Measurements from ENCODE around the gene PROX1.

The PROX1 gene

DNA sequence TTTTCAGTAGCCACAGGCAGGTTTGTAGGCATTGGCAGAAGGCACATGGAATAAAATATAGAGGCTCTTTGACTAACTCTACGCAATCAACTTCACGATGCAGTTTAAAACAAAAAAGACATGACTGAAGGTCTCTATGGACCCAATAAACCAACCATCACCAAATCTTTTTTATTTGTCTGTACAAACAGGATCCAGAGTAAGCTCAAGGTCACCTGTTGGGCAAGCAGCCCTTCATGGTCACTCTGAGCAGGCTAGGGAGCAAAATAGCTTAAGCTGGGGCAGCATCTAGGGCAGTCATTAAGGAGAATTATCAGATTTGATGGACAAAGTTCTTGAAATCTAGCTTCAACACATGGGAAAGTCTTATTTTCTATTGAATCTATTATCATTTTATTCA, 26.8 kb upstream of the PROX1 start:
- H3K9ac ChIP-seq (ENCODE audit: low read depth, low read length), result no peak overlapping the region
- no peaks in the 10 kb centered on the region for H3K79me2 ChIP-seq (ENCODE audit: insufficient read depth, low read length)
- H3K4me2 ChIP-seq (ENCODE audit: insufficient read depth, low read length), result no peak overlapping the region
- TF ChIP-seq, protein P1, sequence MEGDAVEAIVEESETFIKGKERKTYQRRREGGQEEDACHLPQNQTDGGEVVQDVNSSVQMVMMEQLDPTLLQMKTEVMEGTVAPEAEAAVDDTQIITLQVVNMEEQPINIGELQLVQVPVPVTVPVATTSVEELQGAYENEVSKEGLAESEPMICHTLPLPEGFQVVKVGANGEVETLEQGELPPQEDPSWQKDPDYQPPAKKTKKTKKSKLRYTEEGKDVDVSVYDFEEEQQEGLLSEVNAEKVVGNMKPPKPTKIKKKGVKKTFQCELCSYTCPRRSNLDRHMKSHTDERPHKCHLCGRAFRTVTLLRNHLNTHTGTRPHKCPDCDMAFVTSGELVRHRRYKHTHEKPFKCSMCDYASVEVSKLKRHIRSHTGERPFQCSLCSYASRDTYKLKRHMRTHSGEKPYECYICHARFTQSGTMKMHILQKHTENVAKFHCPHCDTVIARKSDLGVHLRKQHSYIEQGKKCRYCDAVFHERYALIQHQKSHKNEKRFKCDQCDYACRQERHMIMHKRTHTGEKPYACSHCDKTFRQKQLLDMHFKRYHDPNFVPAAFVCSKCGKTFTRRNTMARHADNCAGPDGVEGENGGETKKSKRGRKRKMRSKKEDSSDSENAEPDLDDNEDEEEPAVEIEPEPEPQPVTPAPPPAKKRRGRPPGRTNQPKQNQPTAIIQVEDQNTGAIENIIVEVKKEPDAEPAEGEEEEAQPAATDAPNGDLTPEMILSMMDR (IDR thresholded peaks at IDR 0.05; ENCODE audit: borderline replicate concordance, extremely low read depth, low read length, poor library complexity, severe bottlenecking), result no peak
- TF ChIP-seq EZH2 (IDR thresholded peaks at IDR 0.05; ENCODE audit: borderline replicate concordance, low read depth, low read length, severe bottlenecking), result no peak
- H3K27ac ChIP-seq (ENCODE audit: low read length), result no peak overlapping the region
- no peaks in the 10 kb centered on the region for H3K36me3 ChIP-seq (ENCODE audit: insufficient read depth, low read length)
- no peak overlapping the region for H2AFZ ChIP-seq (ENCODE audit: low read depth, low read length)
- H3K9me3 ChIP-seq (ENCODE audit: insufficient read depth, low read length, severe bottlenecking), result no peaks in the 10 kb centered on the region
- H3K4me3 ChIP-seq (ENCODE audit: low read depth in 1 of 2, low read length in 2 of 2), result no peak overlapping the region
- DNase-seq (no peak), ATAC-seq (ENCODE audit: insufficient read depth, low read depth) (no peak)
- H3K4me1 ChIP-seq (ENCODE audit: insufficient read depth, low read length), result no peaks in the 10 kb centered on the region
- H3K27me3 ChIP-seq (ENCODE audit: insufficient read depth, low read length, poor library complexity), result no peaks in the 10 kb centered on the region
- no peaks in the 10 kb centered on the region for H4K20me1 ChIP-seq (ENCODE audit: insufficient read depth, low read length)

DNA sequence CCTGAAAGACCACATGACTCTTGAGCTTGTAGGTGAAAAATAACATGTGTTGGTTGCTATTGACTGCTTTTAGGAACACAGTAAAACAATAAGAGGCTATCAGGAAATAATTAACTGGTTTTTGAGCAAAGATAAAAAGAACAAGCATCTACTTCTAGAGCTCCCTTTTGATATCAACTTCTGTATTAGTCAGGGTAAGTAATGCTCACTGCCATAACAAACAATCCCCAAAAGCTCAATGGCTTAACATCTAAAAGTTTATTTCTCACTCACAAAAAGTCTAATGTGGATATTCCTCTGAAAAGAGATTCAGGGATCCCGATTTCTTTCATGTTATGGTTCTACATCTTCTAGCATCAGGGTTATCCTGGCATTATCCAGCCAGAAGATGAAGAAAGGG, 25.3 kb upstream of the PROX1 start:
- no peaks in the 10 kb centered on the region for H3K36me3 ChIP-seq (ENCODE audit: insufficient read depth, low read length)
- H3K4me2 ChIP-seq (ENCODE audit: insufficient read depth, low read length), result no peak overlapping the region
- H3K9me3 ChIP-seq (ENCODE audit: insufficient read depth, low read length, severe bottlenecking), result no peaks in the 10 kb centered on the region
- H3K27ac ChIP-seq (ENCODE audit: low read length), result no peak overlapping the region
- no peaks in the 10 kb centered on the region for H3K27me3 ChIP-seq (ENCODE audit: insufficient read depth, low read length, poor library complexity)
- no peak for TF ChIP-seq EZH2 (IDR thresholded peaks at IDR 0.05; ENCODE audit: borderline replicate concordance, low read depth, low read length, severe bottlenecking)
- TF ChIP-seq, protein P1 (IDR thresholded peaks at IDR 0.05; ENCODE audit: borderline replicate concordance, extremely low read depth, low read length, poor library complexity, severe bottlenecking), result no peak
- H3K9ac ChIP-seq (ENCODE audit: low read depth, low read length), result no peak overlapping the region
- H3K79me2 ChIP-seq (ENCODE audit: insufficient read depth, low read length), result no peaks in the 10 kb centered on the region
- ATAC-seq (ENCODE audit: insufficient read depth, low read depth), result no peak
- no peak for DNase-seq
- no peaks in the 10 kb centered on the region for H4K20me1 ChIP-seq (ENCODE audit: insufficient read depth, low read length)
- H2AFZ ChIP-seq (ENCODE audit: low read depth, low read length), result no peak overlapping the region
- H3K4me3 ChIP-seq (ENCODE audit: low read depth in 1 of 2, low read length in 2 of 2), result no peak overlapping the region
- H3K4me1 ChIP-seq (ENCODE audit: insufficient read depth, low read length), result no peaks in the 10 kb centered on the region

DNA sequence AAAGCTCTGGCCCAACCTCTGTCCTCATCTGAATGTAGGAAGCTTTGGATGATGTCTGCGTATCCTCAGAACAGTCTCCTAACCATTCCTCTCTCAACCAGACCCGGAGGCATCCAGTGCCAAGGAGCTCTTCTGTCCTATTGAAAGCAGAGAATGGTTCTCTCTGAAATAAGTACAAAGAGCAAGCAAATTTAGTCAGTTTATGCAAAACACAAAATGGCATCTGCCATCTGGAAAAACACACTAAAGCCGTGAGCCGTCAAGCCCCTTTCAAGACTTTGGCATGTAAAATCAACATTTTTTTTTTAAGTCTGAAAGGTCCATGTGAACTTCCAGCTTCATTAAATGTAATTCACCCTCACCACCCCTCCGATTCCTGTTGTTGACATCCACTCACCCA, 21.7 kb upstream of the PROX1 start:
- Histone ChIP-seq H4K20me1 (ENCODE audit: insufficient read depth, low read length) (no peaks in the 10 kb centered on the region), H3K4me2 (ENCODE audit: insufficient read depth, low read length) (no peak overlapping the region), H3K36me3 (ENCODE audit: insufficient read depth, low read length) (no peaks in the 10 kb centered on the region), H3K9me3 (ENCODE audit: insufficient read depth, low read length, severe bottlenecking) (no peaks in the 10 kb centered on the region), H3K79me2 (ENCODE audit: insufficient read depth, low read length) (no peaks in the 10 kb centered on the region), H3K4me3 (ENCODE audit: low read depth in 1 of 2, low read length in 2 of 2) (no peak overlapping the region), H2AFZ (ENCODE audit: low read depth, low read length) (no peak overlapping the region), H3K27ac (ENCODE audit: low read length) (no peak overlapping the region), H3K9ac (ENCODE audit: low read depth, low read length) (no peak overlapping the region), H3K27me3 (ENCODE audit: insufficient read depth, low read length, poor library complexity) (no peaks in the 10 kb centered on the region), H3K4me1 (ENCODE audit: insufficient read depth, low read length) (no peaks in the 10 kb centered on the region)
- DNase-seq (no peak), ATAC-seq (ENCODE audit: insufficient read depth, low read depth) (no peak)
- no peak for TF ChIP-seq EZH2 (IDR thresholded peaks at IDR 0.05; ENCODE audit: borderline replicate concordance, low read depth, low read length, severe bottlenecking)
- TF ChIP-seq, protein P1 (IDR thresholded peaks at IDR 0.05; ENCODE audit: borderline replicate concordance, extremely low read depth, low read length, poor library complexity, severe bottlenecking), result no peak

All from DND-41 (cell line).